OCI-LY3 (cell line): ENCODE measurements around the gene PYCR2.

Experiments used
- EZH2phosphoT487 ChIP-seq: fragments of 200-600 bp; shearing (Covaris generic); IDR thresholded peaks from 2 replicates; pipeline ENCODE4 v1.6.1; 2018; ENCODE audit warnings: antibody characterized with exemption, mixed run types, low read depth
- TF ChIP-seq, protein P1 (sequence below): fragments of 200-600, 300-600 bp; sonication (generic); IDR thresholded peaks from 2 replicates; pipeline ENCODE4 v1.5.1; 2014; ENCODE audit warnings: antibody characterized with exemption, low read length, low read depth

DNA sequence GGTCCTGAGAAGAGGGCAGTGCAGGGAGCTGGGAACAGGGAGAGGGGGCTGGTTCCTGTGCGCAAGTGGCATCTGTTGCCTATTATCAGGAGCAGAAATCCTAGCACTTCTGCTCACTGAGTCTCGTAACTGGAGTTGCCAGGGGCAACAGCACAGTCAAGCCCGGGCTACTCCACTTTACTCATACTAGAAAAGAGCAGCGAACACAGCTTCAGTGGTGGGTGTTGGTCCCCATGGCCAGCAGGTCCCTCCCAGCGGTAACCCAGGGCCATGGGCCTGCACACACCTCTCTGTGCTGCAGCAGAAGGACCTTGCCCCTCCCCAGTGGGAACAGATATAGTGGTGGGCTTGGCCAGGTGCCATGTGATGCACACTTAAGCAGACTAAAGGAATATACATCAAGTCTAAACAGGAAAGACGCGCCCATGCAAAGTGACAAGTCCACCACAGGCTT lies 8.5 kb downstream of the PYCR2 start:
- TF ChIP-seq, protein P1, sequence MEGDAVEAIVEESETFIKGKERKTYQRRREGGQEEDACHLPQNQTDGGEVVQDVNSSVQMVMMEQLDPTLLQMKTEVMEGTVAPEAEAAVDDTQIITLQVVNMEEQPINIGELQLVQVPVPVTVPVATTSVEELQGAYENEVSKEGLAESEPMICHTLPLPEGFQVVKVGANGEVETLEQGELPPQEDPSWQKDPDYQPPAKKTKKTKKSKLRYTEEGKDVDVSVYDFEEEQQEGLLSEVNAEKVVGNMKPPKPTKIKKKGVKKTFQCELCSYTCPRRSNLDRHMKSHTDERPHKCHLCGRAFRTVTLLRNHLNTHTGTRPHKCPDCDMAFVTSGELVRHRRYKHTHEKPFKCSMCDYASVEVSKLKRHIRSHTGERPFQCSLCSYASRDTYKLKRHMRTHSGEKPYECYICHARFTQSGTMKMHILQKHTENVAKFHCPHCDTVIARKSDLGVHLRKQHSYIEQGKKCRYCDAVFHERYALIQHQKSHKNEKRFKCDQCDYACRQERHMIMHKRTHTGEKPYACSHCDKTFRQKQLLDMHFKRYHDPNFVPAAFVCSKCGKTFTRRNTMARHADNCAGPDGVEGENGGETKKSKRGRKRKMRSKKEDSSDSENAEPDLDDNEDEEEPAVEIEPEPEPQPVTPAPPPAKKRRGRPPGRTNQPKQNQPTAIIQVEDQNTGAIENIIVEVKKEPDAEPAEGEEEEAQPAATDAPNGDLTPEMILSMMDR: no peak
- TF ChIP-seq EZH2phosphoT487: no peak
